ENCODE data around the gene AP1S1. TPM values are rescaled to one million over a fixed set of nuclear protein-coding genes. Genes with fewer than 3 reads are reported as not detected.

Gene AP1S1
- total and polyA plus RNA-seq, 9 of the 15 experiments (the other 6 are each of a cell fraction or from before 2014, with no cell fraction given): 4.4 to 149 (median 89.4) TPM

GRCh38 chr7:101173752-101174244, 19.5 kb downstream of the AP1S1 start (continued):
- TF ChIP-seq ZBTB40 (IDR thresholded peaks at IDR 0.05) (no peak), ZBTB40 (CRISPR knock-in tag; IDR thresholded peaks at IDR 0.05) (no peak), SUPT5H (IDR thresholded peaks at IDR 0.05) (peak; percentile 42; the same call in 1 of the 2 replicates), SPI1 (IDR thresholded peaks at IDR 0.05; ENCODE audit: borderline replicate concordance, low read depth, low read length) (peak; percentile 98), NONO (IDR thresholded peaks at IDR 0.05; ENCODE audit: low read depth in 2 of 2, low read length in 1 of 2) (no peak), NFYB (IDR thresholded peaks at IDR 0.05; ENCODE audit: extremely low read depth, insufficient read length) (no peak), ZNF436 (CRISPR knock-in tag; IDR thresholded peaks at IDR 0.05) (no peak), NFATC3 (IDR thresholded peaks at IDR 0.05) (no peak), TCF15 (CRISPR knock-in tag; IDR thresholded peaks at IDR 0.05) (no peak), BRCA1 (IDR thresholded peaks at IDR 0.05) (no peak), BRCA1 (CRISPR knock-in tag; IDR thresholded peaks at IDR 0.05) (no peak), CHAMP1 (IDR thresholded peaks at IDR 0.05) (no peak), TAL1 (IDR thresholded peaks at IDR 0.05) (no peak; the same call in 1 of the 2 replicates), RNF219 (CRISPR knock-in tag; IDR thresholded peaks at IDR 0.05) (no peak), ZNF586 (CRISPR knock-in tag; conservative IDR thresholded peaks at IDR 0.05) (no peak)
